MM.1S (cell line): Measurements from ENCODE around the gene CFAP45.

ENCODE experiments used
- DNase-seq: peaks from one replicate; pipeline ENCODE4 v3.0.0-alpha.2; 2015
- H2AFZ ChIP-seq: fragments of 300-600 bp; sonication (generic); 2 replicates; pipeline ENCODE4 v1.6.0; 2016; ENCODE audit warnings: antibody characterized with exemption, low read length
- H3F3A ChIP-seq: fragments of 300-600 bp; sonication (generic); 2 replicates; pipeline ENCODE4 v1.6.1; 2016; ENCODE audit warnings: mild to moderate bottlenecking, antibody characterized with exemption, low read length, moderate library complexity, mixed read lengths; ENCODE audit not compliant: insufficient read depth
- H3K27ac ChIP-seq: fragments of 300-600 bp; sonication (generic); 2 replicates; pipeline ENCODE4 v1.5.1; 2016; ENCODE audit warnings: mild to moderate bottlenecking, low read length
- H3K27me3 ChIP-seq: fragments of 300-600 bp; sonication (generic); replicated peaks from 2 replicates; pipeline ENCODE4 v1.6.0; 2016; ENCODE audit warnings: low read length; ENCODE audit not compliant: insufficient read depth
- H3K36me3 ChIP-seq: fragments of 300-600 bp; sonication (generic); replicated peaks from 2 replicates; pipeline ENCODE4 v1.6.1; 2016; ENCODE audit warnings: mild to moderate bottlenecking, low read length, mixed read lengths; ENCODE audit not compliant: insufficient read depth
- H3K4me1 ChIP-seq: fragments of 300-600 bp; sonication (generic); 2 replicates; pipeline ENCODE4 v1.6.1; 2016; ENCODE audit warnings: low read length, mixed read lengths
- H3K4me2 ChIP-seq: fragments of 300-600 bp; sonication (generic); 2 replicates; pipeline ENCODE4 v1.6.0; 2016; ENCODE audit warnings: low read depth, low read length
- H3K4me3 ChIP-seq: fragments of 300-600 bp; sonication (generic); 2 replicates; pipeline ENCODE4 v1.5.1; 2016; ENCODE audit warnings: low read length, mixed read lengths
- H3K79me2 ChIP-seq: fragments of 300-600 bp; sonication (generic); 2 replicates; pipeline ENCODE4 v1.6.1; 2016; ENCODE audit warnings: mixed run types, low read length, mixed read lengths
- H3K9ac ChIP-seq: fragments of 300-600 bp; sonication (generic); 2 replicates; pipeline ENCODE4 v1.6.1; 2016; ENCODE audit warnings: low read length, mixed read lengths
- H3K9me2 ChIP-seq: fragments of 300-600 bp; sonication (generic); replicated peaks from 2 replicates; pipeline ENCODE4 v1.6.1; 2016; ENCODE audit warnings: mild to moderate bottlenecking, low read length, mixed read lengths; ENCODE audit not compliant: insufficient read depth
- H3K9me3 ChIP-seq: fragments of 300-600 bp; sonication (generic); replicated peaks from 2 replicates; pipeline ENCODE4 v1.6.1; 2016; ENCODE audit warnings: mild to moderate bottlenecking, low read length, mixed read lengths; ENCODE audit not compliant: insufficient read depth
- H4K20me1 ChIP-seq: fragments of 300-600 bp; sonication (generic); 2 replicates; pipeline ENCODE4 v1.6.1; 2016; ENCODE audit warnings: mild to moderate bottlenecking, low read length, moderate library complexity, mixed read lengths; ENCODE audit not compliant: insufficient read depth
- CTCF ChIP-seq: fragments of 300-600 bp; sonication (generic); IDR thresholded peaks from 2 replicates; pipeline ENCODE4 v1.5.1; 2016; ENCODE audit warnings: antibody characterized with exemption, low read length, mixed read lengths
- EZH2 ChIP-seq: fragments of 300-600 bp; sonication (generic); optimal IDR thresholded peaks from 2 replicates; pipeline ENCODE3; 2017; ENCODE audit warnings: low read depth, mild to moderate bottlenecking, antibody characterized with exemption, low read length, mixed read lengths
- EZH2phosphoT487 ChIP-seq: fragments of 300-600 bp; sonication (generic); IDR thresholded peaks from 2 replicates; pipeline ENCODE4 v1.6.1; 2018; ENCODE audit warnings: antibody characterized with exemption, low read length

Gene CFAP45

GRCh38 chr1:159928491-159929050 lies 28.6 kb upstream of the CFAP45 start:
- no peak overlapping the region for H3K9ac ChIP-seq

GRCh38 chr1:159927849-159928431 lies 28.0 kb upstream of the CFAP45 start:
- no peak overlapping the region for H3K9ac ChIP-seq
- H3K4me1 ChIP-seq: peaks cover 12% of the 10 kb centered on the region
- no peaks in the 10 kb centered on the region for H3K36me3 ChIP-seq
- 0 out of 2 replicates have a peak, but pooled peaks cover 3% of the 10 kb centered on the region for H3F3A ChIP-seq
- H3K9me3 ChIP-seq: no peaks in the 10 kb centered on the region
- H3K27me3 ChIP-seq: no peaks in the 10 kb centered on the region
- H3K9me2 ChIP-seq: no peaks in the 10 kb centered on the region
- no peak overlapping the region for H3K4me3 ChIP-seq
- H3K79me2 ChIP-seq: peaks cover 24% of the 10 kb centered on the region
- H3K27ac ChIP-seq: no peak overlapping the region
- H4K20me1 ChIP-seq: no peaks in the 10 kb centered on the region
- TF ChIP-seq EZH2phosphoT487: no peak
- TF ChIP-seq CTCF: no peak
- no peak for TF ChIP-seq EZH2
- DNase-seq: no peak
- H3K4me2 ChIP-seq: no peak overlapping the region
- H2AFZ ChIP-seq: no peak overlapping the region

More at GRCh38 chr1:159928491-159929050, 28.6 kb upstream of the CFAP45 start:
- Histone ChIP-seq H3K4me1 (peaks cover 6% of the 10 kb centered on the region), H4K20me1 (no peaks in the 10 kb centered on the region), H3F3A (0 out of 2 replicates have a peak, but pooled peaks cover 3% of the 10 kb centered on the region), H3K79me2 (peaks cover 17% of the 10 kb centered on the region), H3K27me3 (no peaks in the 10 kb centered on the region), H3K9me2 (no peaks in the 10 kb centered on the region), H3K4me2 (no peak overlapping the region), H3K4me3 (no peak overlapping the region), H2AFZ (no peak overlapping the region), H3K9me3 (no peaks in the 10 kb centered on the region), H3K27ac (no peak overlapping the region), H3K36me3 (no peaks in the 10 kb centered on the region)
- TF ChIP-seq EZH2: no peak
- no peak for TF ChIP-seq CTCF
- no peak for TF ChIP-seq EZH2phosphoT487
- no peak for DNase-seq

DNA sequence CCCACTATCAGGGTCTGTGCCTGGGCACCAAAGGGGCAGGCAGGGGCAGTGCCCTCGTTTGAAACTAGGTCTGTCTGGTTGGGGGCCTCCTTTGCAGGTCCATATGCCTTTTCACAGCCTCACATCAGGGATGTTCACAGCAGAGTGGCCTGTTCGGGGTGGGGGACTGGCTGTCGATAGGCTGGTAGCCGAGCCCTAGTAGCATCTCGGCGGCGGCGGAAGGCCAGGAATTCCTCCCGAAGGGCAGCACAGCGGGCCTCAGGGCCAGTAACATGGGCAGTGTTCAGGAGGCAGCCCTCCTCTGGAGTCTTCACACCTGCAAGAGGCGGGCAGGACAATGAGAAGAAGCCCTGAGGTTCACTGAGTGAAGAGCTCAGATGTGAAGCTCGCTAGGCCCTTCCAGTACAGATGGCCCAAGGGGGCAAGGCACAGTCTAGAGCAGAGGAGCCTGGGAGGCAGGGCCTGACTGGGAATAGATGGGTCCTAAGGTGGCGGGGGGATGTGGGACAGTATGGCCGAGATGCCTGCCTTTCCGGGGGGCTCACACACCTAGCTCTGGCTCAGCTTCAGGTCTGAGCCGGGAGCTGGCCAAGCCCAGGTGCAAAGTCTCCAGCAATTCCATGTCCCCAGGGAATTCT lies 27.4 kb upstream of the CFAP45 start:
- Histone ChIP-seq H3K4me3 (no peak overlapping the region), H3K36me3 (no peaks in the 10 kb centered on the region), H3K9me3 (no peaks in the 10 kb centered on the region), H2AFZ (no peak overlapping the region), H3K79me2 (peaks cover 30% of the 10 kb centered on the region), H3F3A (0 out of 2 replicates have a peak, but pooled peaks cover 3% of the 10 kb centered on the region), H3K27ac (no peak overlapping the region), H3K9me2 (no peaks in the 10 kb centered on the region), H3K4me1 (peaks cover 18% of the 10 kb centered on the region), H3K4me2 (no peak overlapping the region), H3K27me3 (no peaks in the 10 kb centered on the region), H3K9ac (no peak overlapping the region), H4K20me1 (no peaks in the 10 kb centered on the region)
- no peak for TF ChIP-seq CTCF
- no peak for TF ChIP-seq EZH2
- no peak for TF ChIP-seq EZH2phosphoT487
- DNase-seq: no peak
